HEK293 (cell line): ENCODE results near the gene TAF11.
A peak's percentile ranks its signal among the peaks of the same experiment; 100 is the strongest.

Source experiments
- CTCF ChIA-PET: fragments of 350-600 bp; formaldehyde crosslinking; extraction: SDS; loops from one replicate; lab custom pipeline; 2021; ENCODE audit warnings: antibody characterized with exemption; lab: Yijun Ruan, JAX
- POLR2A ChIA-PET: fragments of 300-600 bp; formaldehyde crosslinking; extraction: SDS; loops from one replicate; lab custom pipeline; 2020; ENCODE audit warnings: antibody characterized with exemption, inconsistent platforms; lab: Yijun Ruan, JAX
- H3K27ac ChIP-seq: fragments of 200-500 bp; sonication (Bioruptor generic); 2 replicates; pipeline ENCODE4 v1.5.1; 2014; ENCODE audit warnings: low read depth, low read length, control low read depth, inconsistent platforms; ENCODE audit errors: extremely low read depth
- H3K36me3 ChIP-seq, 2 experiments: fragments of 200-500 bp in 1 of 2; sonication (Bioruptor generic) in 1 of 2; 1 replicate in 1 of 2; 2 replicates in 1 of 2; pipeline ENCODE4 v1.5.1; 2014 to 2017; ENCODE audit warnings: inconsistent platforms in 2 of 2, low read length in 2 of 2; ENCODE audit not compliant: control insufficient read depth in 2 of 2, insufficient read depth in 1 of 2
- H3K4me1 ChIP-seq: fragments of 200-500 bp; sonication (Bioruptor generic); 2 replicates; pipeline ENCODE4 v1.5.1; 2014; ENCODE audit warnings: mild to moderate bottlenecking, low read length, inconsistent platforms; ENCODE audit not compliant: control insufficient read depth, insufficient read depth
- H3K4me3 ChIP-seq: 2 replicates; pipeline ENCODE4 v1.5.1; 2011; ENCODE audit warnings: low read depth, mild to moderate bottlenecking, control low read depth, low read length, moderate library complexity
- H3K9me3 ChIP-seq: fragments of 200-500 bp; sonication (Bioruptor generic); 2 replicates; pipeline ENCODE4 v1.5.1; 2014; ENCODE audit warnings: low read depth, low read length, inconsistent platforms; ENCODE audit not compliant: control insufficient read depth, insufficient read depth
- OSR2 ChIP-seq: fragments of 450-650 bp; formaldehyde crosslinking; IDR thresholded peaks from 2 replicates; pipeline ENCODE4 v1.5.1; 2016; ENCODE audit warnings: missing biosample characterization, missing genetic modification characterization
- OVOL3 ChIP-seq: fragments of 450-650 bp; formaldehyde crosslinking; IDR thresholded peaks from 2 replicates; pipeline ENCODE4 v1.5.1; 2016; ENCODE audit warnings: missing biosample characterization, missing genetic modification characterization
- REST ChIP-seq: fragments of 450-650 bp; formaldehyde crosslinking; IDR thresholded peaks from 2 replicates; pipeline ENCODE4 v1.5.1; 2016; ENCODE audit warnings: missing biosample characterization, missing genetic modification characterization
- ZBTB11 ChIP-seq: fragments of 450-650 bp; formaldehyde crosslinking; conservative IDR thresholded peaks from 2 replicates; pipeline ENCODE4 v1.5.1; 2016; ENCODE audit warnings: low read depth, missing biosample characterization, missing genetic modification characterization
- ZNF10 ChIP-seq: fragments of 450-650 bp; formaldehyde crosslinking; IDR thresholded peaks from 2 replicates; pipeline ENCODE4 v1.5.1; 2017; ENCODE audit warnings: missing biosample characterization, missing genetic modification characterization
- ZNF121 ChIP-seq: fragments of 450-650 bp; formaldehyde crosslinking; IDR thresholded peaks from 2 replicates; pipeline ENCODE4 v1.5.1; 2016; ENCODE audit warnings: missing biosample characterization, missing genetic modification characterization
- ZNF148 ChIP-seq: fragments of 450-650 bp; formaldehyde crosslinking; IDR thresholded peaks from 2 replicates; pipeline ENCODE4 v1.5.0; 2017; ENCODE audit warnings: missing biosample characterization, missing genetic modification characterization, borderline replicate concordance
- ZNF239 ChIP-seq: fragments of 450-650 bp; formaldehyde crosslinking; IDR thresholded peaks from 2 replicates; pipeline ENCODE4 v1.5.1; 2016; ENCODE audit warnings: missing biosample characterization, missing genetic modification characterization
- ZNF610 ChIP-seq: fragments of 450-650 bp; formaldehyde crosslinking; IDR thresholded peaks from 2 replicates; pipeline ENCODE4 v1.5.1; 2016; ENCODE audit warnings: missing biosample characterization, missing genetic modification characterization, borderline replicate concordance
- ZNF624 ChIP-seq: fragments of 450-650 bp; formaldehyde crosslinking; IDR thresholded peaks from 2 replicates; pipeline ENCODE4 v1.5.1; 2017; ENCODE audit warnings: missing biosample characterization, missing genetic modification characterization
- ZNF629 ChIP-seq: fragments of 450-650 bp; formaldehyde crosslinking; IDR thresholded peaks from 2 replicates; pipeline ENCODE4 v1.5.1; 2017; ENCODE audit warnings: missing biosample characterization, missing genetic modification characterization

TAF11 gene

GRCh38 chr6:34922177-34922663 is 34.4 kb upstream of the TAF11 start (continued):
- no peak for TF ChIP-seq ZBTB11 (tag by site-specific recombination)
- no peak for TF ChIP-seq ZNF10 (tag by site-specific recombination)
- no peak for TF ChIP-seq ZNF610 (tag by site-specific recombination)
- no peak for TF ChIP-seq OVOL3 (tag by site-specific recombination)
- no peak for TF ChIP-seq OSR2 (tag by site-specific recombination)
- TF ChIP-seq ZNF629 (tag by site-specific recombination): peak; percentile 86

GRCh38 chr6:34920097-34920496 is 32.3 kb upstream of the TAF11 start:
- Histone ChIP-seq H3K27ac (no peak overlapping the region), H3K4me3 (no peak overlapping the region), H3K36me3 (no peaks in the 10 kb centered on the region), H3K4me1 (no peaks in the 10 kb centered on the region), H3K9me3 (no peaks in the 10 kb centered on the region)
- TF ChIP-seq ZNF239: no peak
- TF ChIP-seq REST: no peak
- peak; percentile 94 for TF ChIP-seq ZNF121 (tag by site-specific recombination)
- ChIA-PET POLR2A (no interaction called here), CTCF (interaction anchor here (0.6 kb wide), 1 partner anchor 213 kb away, joined by 3 read pairs; no protein-coding TSS in a partner anchor)

- Histone ChIP-seq H3K4me1 (no peaks in the 10 kb centered on the region), H3K36me3 (no peaks in the 10 kb centered on the region), H3K27ac (no peak overlapping the region), H3K4me3 (no peak overlapping the region), H3K9me3 (no peaks in the 10 kb centered on the region)
- no peak for TF ChIP-seq ZNF148 (tag by site-specific recombination)
- no peak for TF ChIP-seq ZNF624
- POLR2A ChIA-PET: no interaction called here
- CTCF ChIA-PET: no interaction called here
Measured at GRCh38 chr6:34919651-34920050, 31.8 kb upstream of the TAF11 start.
